Loucy (cell line): Measurements from ENCODE around the gene SUMO1.
"Not testable (repeated sequence)": the region's sequence is repeated elsewhere in the genome, so short reads cannot be mapped to it uniquely, and the experiment has no call there.

ENCODE experiments used
- H2AFZ ChIP-seq: fragments of 200-600 bp; sonication (generic); 2 replicates; pipeline ENCODE4 v1.6.0; 2016; ENCODE audit warnings: antibody characterized with exemption, mild to moderate bottlenecking, low read length, moderate library complexity
- H3F3A ChIP-seq: fragments of 200-600 bp; 2 replicates; pipeline ENCODE4 v1.6.0; 2016; ENCODE audit warnings: antibody characterized with exemption, low read depth, mild to moderate bottlenecking
- H3K27me3 ChIP-seq: fragments of 200-600 bp; sonication (generic); 2 replicates; pipeline ENCODE4 v1.6.1; 2014; ENCODE audit warnings: low read length, mild to moderate bottlenecking; ENCODE audit not compliant: insufficient read depth, poor library complexity, severe bottlenecking
- H3K36me3 ChIP-seq: fragments of 200-600 bp; sonication (generic); 2 replicates; pipeline ENCODE4 v1.6.1; 2016; ENCODE audit warnings: low read length; ENCODE audit not compliant: insufficient read depth
- H3K4me1 ChIP-seq: fragments of 200-600 bp; sonication (generic); 2 replicates; pipeline ENCODE4 v1.5.1; 2014; ENCODE audit warnings: low read length, mild to moderate bottlenecking; ENCODE audit not compliant: insufficient read depth, poor library complexity, severe bottlenecking
- H3K4me2 ChIP-seq: fragments of 200-600 bp; sonication (generic); 2 replicates; pipeline ENCODE4 v1.6.0; 2014; ENCODE audit warnings: antibody characterized with exemption, low read length, low read depth, mild to moderate bottlenecking; ENCODE audit not compliant: poor library complexity, severe bottlenecking
- H3K4me3 ChIP-seq: fragments of 200-600 bp; sonication (generic); 2 replicates; pipeline ENCODE4 v1.5.1; 2014; ENCODE audit warnings: low read length, mild to moderate bottlenecking, mixed read lengths; ENCODE audit not compliant: poor library complexity, severe bottlenecking
- H3K79me2 ChIP-seq: fragments of 200-600 bp; sonication (generic); 2 replicates; pipeline ENCODE4 v1.6.1; 2014; ENCODE audit warnings: low read length; ENCODE audit not compliant: insufficient read depth
- H3K9ac ChIP-seq: fragments of 200-600 bp; sonication (generic); 2 replicates; pipeline ENCODE4 v1.6.0; 2014; ENCODE audit warnings: mild to moderate bottlenecking, low read depth, low read length, moderate library complexity; ENCODE audit not compliant: poor library complexity, severe bottlenecking
- H3K9me2 ChIP-seq: fragments of 200-600 bp; sonication (generic); replicated peaks from 2 replicates; pipeline ENCODE4 v1.6.1; 2016; ENCODE audit warnings: low read depth, low read length, mixed read lengths
- H3K9me3 ChIP-seq: fragments of 200-600 bp; sonication (generic); 2 replicates; pipeline ENCODE4 v1.6.1; 2014; ENCODE audit warnings: mild to moderate bottlenecking, antibody characterized with exemption, low read length, low read depth; ENCODE audit not compliant: insufficient read depth
- H4K20me1 ChIP-seq: fragments of 200-600 bp; sonication (generic); 2 replicates; pipeline ENCODE4 v1.6.0; 2014; ENCODE audit warnings: antibody characterized with exemption, low read length, mild to moderate bottlenecking; ENCODE audit not compliant: insufficient read depth, poor library complexity, severe bottlenecking
- EZH2phosphoT487 ChIP-seq: fragments of 200-600 bp; IDR thresholded peaks from 2 replicates; pipeline ENCODE4 v1.6.1; 2018; ENCODE audit warnings: antibody characterized with exemption, mild to moderate bottlenecking, moderate library complexity, borderline replicate concordance
- TF ChIP-seq, protein P1 (sequence below): fragments of 200-600 bp; sonication (generic); conservative IDR thresholded peaks from 2 replicates; pipeline ENCODE4 v1.5.1; 2014; ENCODE audit warnings: mild to moderate bottlenecking, antibody characterized with exemption, low read length

SUMO1 gene

DNA sequence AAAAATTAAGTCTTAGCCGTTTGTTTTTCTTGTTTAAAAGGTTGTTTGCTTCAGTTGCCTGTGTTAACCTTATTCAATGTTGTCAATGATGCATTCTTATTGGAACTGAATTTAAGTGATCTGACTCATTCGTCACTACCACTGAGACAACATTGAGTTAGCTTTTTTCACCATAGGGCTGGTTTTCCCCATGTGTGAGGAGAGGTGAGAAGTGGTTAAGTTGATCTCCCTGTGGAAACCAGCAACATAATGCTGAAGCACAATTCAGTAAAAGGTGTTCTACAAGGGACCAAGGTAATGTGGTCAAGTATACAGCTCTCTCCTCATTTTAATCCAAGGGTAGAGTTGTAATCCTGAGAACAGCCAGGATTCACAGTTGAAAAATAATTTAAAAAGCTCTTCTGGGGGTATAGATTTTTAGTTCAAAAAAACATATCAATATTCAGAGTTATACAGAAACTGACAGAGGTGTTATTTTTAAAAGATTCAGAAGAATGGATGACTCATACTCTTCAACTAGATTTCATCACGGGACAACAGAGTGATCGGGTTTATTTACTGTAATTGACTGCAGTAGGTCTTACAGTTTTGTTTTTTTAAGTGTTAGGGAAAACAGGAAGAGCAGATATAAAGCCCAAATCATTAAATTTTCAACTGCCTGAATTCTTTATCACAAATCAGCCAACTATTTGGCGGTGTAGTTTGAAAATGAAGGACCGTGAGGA is 39.8 kb upstream of the SUMO1 start:
- Histone ChIP-seq H3K4me2 (no peak overlapping the region), H4K20me1 (peaks cover 80% of the 10 kb centered on the region), H3K4me3 (no peak overlapping the region), H3K36me3 (peaks cover 84% of the 10 kb centered on the region), H2AFZ (no peak overlapping the region), H3K4me1 (peaks cover 12% of the 10 kb centered on the region), H3K79me2 (peaks cover 89% of the 10 kb centered on the region), H3F3A (no peaks in the 10 kb centered on the region), H3K9me2 (no peaks in the 10 kb centered on the region), H3K9me3 (no peaks in the 10 kb centered on the region), H3K27me3 (no peaks in the 10 kb centered on the region), H3K9ac (no peak overlapping the region)
- no peak for TF ChIP-seq EZH2phosphoT487
- TF ChIP-seq, protein P1, sequence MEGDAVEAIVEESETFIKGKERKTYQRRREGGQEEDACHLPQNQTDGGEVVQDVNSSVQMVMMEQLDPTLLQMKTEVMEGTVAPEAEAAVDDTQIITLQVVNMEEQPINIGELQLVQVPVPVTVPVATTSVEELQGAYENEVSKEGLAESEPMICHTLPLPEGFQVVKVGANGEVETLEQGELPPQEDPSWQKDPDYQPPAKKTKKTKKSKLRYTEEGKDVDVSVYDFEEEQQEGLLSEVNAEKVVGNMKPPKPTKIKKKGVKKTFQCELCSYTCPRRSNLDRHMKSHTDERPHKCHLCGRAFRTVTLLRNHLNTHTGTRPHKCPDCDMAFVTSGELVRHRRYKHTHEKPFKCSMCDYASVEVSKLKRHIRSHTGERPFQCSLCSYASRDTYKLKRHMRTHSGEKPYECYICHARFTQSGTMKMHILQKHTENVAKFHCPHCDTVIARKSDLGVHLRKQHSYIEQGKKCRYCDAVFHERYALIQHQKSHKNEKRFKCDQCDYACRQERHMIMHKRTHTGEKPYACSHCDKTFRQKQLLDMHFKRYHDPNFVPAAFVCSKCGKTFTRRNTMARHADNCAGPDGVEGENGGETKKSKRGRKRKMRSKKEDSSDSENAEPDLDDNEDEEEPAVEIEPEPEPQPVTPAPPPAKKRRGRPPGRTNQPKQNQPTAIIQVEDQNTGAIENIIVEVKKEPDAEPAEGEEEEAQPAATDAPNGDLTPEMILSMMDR: no peak

DNA sequence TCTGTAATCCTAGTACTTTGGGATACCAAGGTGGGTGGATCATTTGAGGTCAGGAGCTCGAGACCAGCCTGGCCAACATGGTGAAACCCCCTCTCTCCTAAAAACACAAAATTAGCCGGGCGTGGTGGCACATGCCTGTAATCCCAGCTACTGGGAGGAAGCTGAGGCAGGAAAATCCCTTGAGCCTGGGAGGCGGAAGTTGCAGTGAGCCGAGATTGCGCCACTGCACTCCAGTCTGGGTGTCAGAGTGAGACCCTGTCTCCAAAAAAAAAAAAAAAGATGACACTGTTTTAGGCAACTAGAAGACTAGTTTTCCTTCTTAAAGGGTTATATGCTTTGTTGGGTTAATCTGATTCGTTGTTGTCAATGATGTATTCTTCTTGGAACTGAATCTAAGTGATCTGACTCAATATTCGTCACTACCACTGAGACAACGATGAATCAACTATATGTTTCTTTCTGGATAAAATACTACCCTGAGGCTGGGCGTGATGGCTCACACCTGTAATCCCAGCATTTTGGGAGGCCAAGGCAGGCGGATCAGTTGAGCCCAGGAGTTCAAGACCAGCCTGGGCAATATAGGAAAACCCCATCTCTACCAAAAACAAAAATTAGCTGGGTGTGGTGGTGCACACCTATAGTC is 37.8 kb upstream of the SUMO1 start:
- not testable (repeated sequence) for H3K4me2 ChIP-seq, H3K27me3 ChIP-seq, H3F3A ChIP-seq, H3K9ac ChIP-seq, H3K9me2 ChIP-seq, H3K9me3 ChIP-seq, H3K4me3 ChIP-seq, H2AFZ ChIP-seq
- peaks cover 64% of the 10 kb centered on the region for H3K36me3 ChIP-seq
- H4K20me1 ChIP-seq: peaks cover 89% of the 10 kb centered on the region
- H3K4me1 ChIP-seq: peaks cover 24% of the 10 kb centered on the region
- peaks cover 96% of the 10 kb centered on the region for H3K79me2 ChIP-seq

DNA sequence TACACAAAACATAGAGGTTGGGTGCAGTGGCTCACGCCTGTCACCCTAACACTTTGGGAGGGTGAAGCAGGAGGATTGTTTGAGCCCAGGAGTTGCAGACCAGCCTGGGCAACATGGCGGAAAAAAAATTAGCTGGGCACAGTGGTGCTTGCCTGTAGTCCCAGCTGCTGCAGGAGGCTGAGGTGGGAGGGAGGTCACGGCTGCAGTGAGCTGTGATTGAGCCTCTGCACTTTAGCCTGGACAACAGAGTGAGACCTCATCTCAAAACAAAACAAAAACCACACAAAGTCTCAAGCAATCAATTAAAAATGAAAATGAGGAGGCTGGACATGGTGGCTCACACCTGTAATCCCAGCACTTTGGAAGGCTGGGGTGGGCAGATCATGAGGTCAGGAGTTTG is 32.1 kb upstream of the SUMO1 start:
- Histone ChIP-seq H3K9me2 (no peaks in the 10 kb centered on the region), H3K27me3 (no peaks in the 10 kb centered on the region), H4K20me1 (peaks cover 98% of the 10 kb centered on the region), H3K9ac (peak overlapping the region; percentile 41), H2AFZ (no peak overlapping the region), H3K4me2 (peak overlapping the region; percentile 100), H3K36me3 (peaks cover 10% of the 10 kb centered on the region; the same call in 1 of the 2 replicates), H3F3A (peaks cover 3% of the 10 kb centered on the region), H3K4me3 (peak overlapping the region; percentile 96), H3K9me3 (no peaks in the 10 kb centered on the region), H3K79me2 (peaks cover 99% of the 10 kb centered on the region), H3K4me1 (peaks cover 46% of the 10 kb centered on the region)
- TF ChIP-seq, protein P1: no peak
- TF ChIP-seq EZH2phosphoT487: no peak
